Activated naive CD8-positive, alpha-beta T cell (primary cell): Measurements from ENCODE around the gene GON7.
A peak's percentile ranks its signal among the peaks of the same experiment; 100 is the strongest.

Experiments used
- H3K27ac Mint-ChIP-seq: one replicate; pipeline ENCODE4 v1.8.0; 2021; ENCODE audit warnings: mixed read lengths
- H3K27me3 Mint-ChIP-seq: one replicate; pipeline ENCODE4 v1.8.0; 2021; ENCODE audit warnings: mixed read lengths
- H3K36me3 Mint-ChIP-seq: one replicate; pipeline ENCODE4 v1.8.0; 2021; ENCODE audit warnings: mixed read lengths
- H3K4me1 Mint-ChIP-seq: one replicate; pipeline ENCODE4 v1.8.0; 2021; ENCODE audit warnings: low read depth, mixed read lengths
- H3K4me3 Mint-ChIP-seq: one replicate; pipeline ENCODE4 v1.8.0; 2021; ENCODE audit warnings: mild to moderate bottlenecking, mixed read lengths
- H3K9me3 Mint-ChIP-seq: one replicate; pipeline ENCODE4 v1.8.0; 2021; ENCODE audit warnings: low read depth, mixed read lengths

GON7 gene

GRCh38 chr14:93219103-93219726 is 12.3 kb upstream of the GON7 start:
- no peaks in the 10 kb centered on the region for H3K9me3 Mint-ChIP-seq
- H3K36me3 Mint-ChIP-seq: peaks cover 2% of the 10 kb centered on the region
- no peak overlapping the region for H3K4me3 Mint-ChIP-seq
- no peaks in the 10 kb centered on the region for H3K27me3 Mint-ChIP-seq
- H3K4me1 Mint-ChIP-seq: no peaks in the 10 kb centered on the region
- H3K27ac Mint-ChIP-seq: no peak overlapping the region

GRCh38 chr14:93214598-93214997 is 7.7 kb upstream of the GON7 start:
- no peaks in the 10 kb centered on the region for H3K9me3 Mint-ChIP-seq
- peaks cover 6% of the 10 kb centered on the region for H3K36me3 Mint-ChIP-seq
- H3K27me3 Mint-ChIP-seq: no peaks in the 10 kb centered on the region
- no peaks in the 10 kb centered on the region for H3K4me1 Mint-ChIP-seq
- no peak overlapping the region for H3K4me3 Mint-ChIP-seq
- H3K27ac Mint-ChIP-seq: no peak overlapping the region

GRCh38 chr14:93212432-93212831 is 5.6 kb upstream of the GON7 start:
- Mint-ChIP-seq H3K27me3 (no peaks in the 10 kb centered on the region), H3K9me3 (no peaks in the 10 kb centered on the region), H3K4me1 (peaks cover 14% of the 10 kb centered on the region), H3K4me3 (no peak overlapping the region), H3K36me3 (peaks cover 6% of the 10 kb centered on the region), H3K27ac (no peak overlapping the region)

GRCh38 chr14:93207468-93208308 is 823 bp upstream of the GON7 start:
- Mint-ChIP-seq H3K27ac (peak overlapping the region; percentile 55), H3K4me3 (peak overlapping the region; percentile 98), H3K27me3 (no peaks in the 10 kb centered on the region), H3K9me3 (no peaks in the 10 kb centered on the region), H3K4me1 (peaks cover 46% of the 10 kb centered on the region), H3K36me3 (peaks cover 4% of the 10 kb centered on the region)

- Mint-ChIP-seq H3K4me3 (no peak overlapping the region), H3K27me3 (no peaks in the 10 kb centered on the region), H3K36me3 (peaks cover 5% of the 10 kb centered on the region), H3K4me1 (peaks cover 34% of the 10 kb centered on the region), H3K27ac (no peak overlapping the region), H3K9me3 (no peaks in the 10 kb centered on the region)
Observed at GRCh38 chr14:93201155-93201704, 5.6 kb downstream of the GON7 start.

- H3K27me3 Mint-ChIP-seq: no peaks in the 10 kb centered on the region
- no peaks in the 10 kb centered on the region for H3K9me3 Mint-ChIP-seq
- peaks cover 5% of the 10 kb centered on the region for H3K36me3 Mint-ChIP-seq
- H3K27ac Mint-ChIP-seq: no peak overlapping the region
- H3K4me1 Mint-ChIP-seq: peaks cover 28% of the 10 kb centered on the region
- H3K4me3 Mint-ChIP-seq: no peak overlapping the region
Observed at GRCh38 chr14:93200553-93200952, 6.3 kb downstream of the GON7 start.

GRCh38 chr14:93199031-93199430 is 7.8 kb downstream of the GON7 start:
- Mint-ChIP-seq H3K27me3 (no peaks in the 10 kb centered on the region), H3K36me3 (peaks cover 5% of the 10 kb centered on the region), H3K4me3 (no peak overlapping the region), H3K9me3 (no peaks in the 10 kb centered on the region), H3K4me1 (peaks cover 12% of the 10 kb centered on the region), H3K27ac (no peak overlapping the region)

- no peaks in the 10 kb centered on the region for H3K27me3 Mint-ChIP-seq
- no peaks in the 10 kb centered on the region for H3K9me3 Mint-ChIP-seq
- peaks cover 5% of the 10 kb centered on the region for H3K36me3 Mint-ChIP-seq
- H3K27ac Mint-ChIP-seq: no peak overlapping the region
- H3K4me3 Mint-ChIP-seq: no peak overlapping the region
- peaks cover 2% of the 10 kb centered on the region for H3K4me1 Mint-ChIP-seq
Observed at GRCh38 chr14:93195316-93195999, 11.4 kb downstream of the GON7 start.

GRCh38 chr14:93186956-93187355 is 19.9 kb downstream of the GON7 start:
- H3K27me3 Mint-ChIP-seq: no peaks in the 10 kb centered on the region
- H3K27ac Mint-ChIP-seq: no peak overlapping the region
- H3K36me3 Mint-ChIP-seq: peaks cover 5% of the 10 kb centered on the region
- peaks cover 46% of the 10 kb centered on the region for H3K4me1 Mint-ChIP-seq
- peak overlapping the region; percentile 76 for H3K4me3 Mint-ChIP-seq
- H3K9me3 Mint-ChIP-seq: no peaks in the 10 kb centered on the region

GRCh38 chr14:93186466-93186865 is 20.4 kb downstream of the GON7 start:
- peaks cover 49% of the 10 kb centered on the region for H3K4me1 Mint-ChIP-seq
- peak overlapping the region; percentile 76 for H3K4me3 Mint-ChIP-seq
- peak overlapping the region; percentile 46 for H3K27ac Mint-ChIP-seq
- peaks cover 7% of the 10 kb centered on the region for H3K36me3 Mint-ChIP-seq
- H3K27me3 Mint-ChIP-seq: no peaks in the 10 kb centered on the region
- no peaks in the 10 kb centered on the region for H3K9me3 Mint-ChIP-seq

- peaks cover 7% of the 10 kb centered on the region for H3K36me3 Mint-ChIP-seq
- H3K4me3 Mint-ChIP-seq: peak overlapping the region; percentile 97
- H3K27me3 Mint-ChIP-seq: no peaks in the 10 kb centered on the region
- H3K9me3 Mint-ChIP-seq: no peaks in the 10 kb centered on the region
- peak overlapping the region; percentile 95 for H3K27ac Mint-ChIP-seq
- peaks cover 47% of the 10 kb centered on the region for H3K4me1 Mint-ChIP-seq
Observed at GRCh38 chr14:93185349-93185720, 21.5 kb downstream of the GON7 start.

- Mint-ChIP-seq H3K4me1 (peaks cover 45% of the 10 kb centered on the region), H3K4me3 (peak within 1 kb of the TSS; percentile 97), H3K36me3 (peaks cover 4% of the 10 kb centered on the region), H3K27me3 (no peaks in the 10 kb centered on the region), H3K9me3 (no peaks in the 10 kb centered on the region), H3K27ac (peak within 1 kb of the TSS; percentile 95)
Observed at GRCh38 chr14:93184391-93185348, 22.2 kb downstream of the GON7 start, which contains the start of the genes LYSET and MOAP1. TSS of gene LYSET (plus strand) at chr14:93185317. CDS start at chr14:93185406, 89 bp downstream. TSS of gene MOAP1 (minus strand) at chr14:93184897. CDS start at chr14:93184242, 655 bp downstream.

GRCh38 chr14:93183596-93184317 is 23.1 kb downstream of the GON7 start:
- peak overlapping the region; percentile 90 for H3K4me3 Mint-ChIP-seq
- no peaks in the 10 kb centered on the region for H3K27me3 Mint-ChIP-seq
- no peaks in the 10 kb centered on the region for H3K9me3 Mint-ChIP-seq
- peaks cover 42% of the 10 kb centered on the region for H3K4me1 Mint-ChIP-seq
- H3K36me3 Mint-ChIP-seq: peaks cover 4% of the 10 kb centered on the region
- peak overlapping the region; percentile 76 for H3K27ac Mint-ChIP-seq
